NCI-H748 treated with DMSO at 0.1 percent for 48 hours (cell line): ENCODE measurements around the gene DPM3.
"Not testable (repeated sequence)": the region's sequence is repeated elsewhere in the genome, so short reads cannot be mapped to it uniquely, and the experiment has no call there.

Experiments used
- DNase-seq: peaks from one replicate; lab custom pipeline; 2025; lab: John Stamatoyannopoulos, UW

The DPM3 gene

DNA sequence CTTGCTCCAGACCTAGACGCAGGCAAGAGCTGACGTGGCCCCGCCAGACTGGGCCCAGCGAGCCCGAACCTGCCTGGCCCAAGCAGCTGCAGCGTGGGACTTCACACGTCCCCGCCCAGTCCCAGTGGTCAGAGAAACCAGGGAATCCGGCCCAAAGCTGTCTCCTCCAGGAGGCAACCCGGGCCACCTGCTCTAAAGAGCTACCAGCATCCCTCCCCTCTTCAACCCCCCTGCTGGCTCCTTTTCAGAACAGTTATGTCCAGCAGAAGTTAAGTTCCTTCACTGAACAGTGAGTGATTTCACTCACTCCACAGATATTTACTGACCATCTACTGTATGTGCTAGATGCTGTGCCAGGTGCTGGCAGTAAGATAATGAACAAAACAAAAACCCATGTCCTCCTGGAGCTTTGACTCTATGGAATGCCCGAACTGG is 14.8 kb downstream of the DPM3 start:
- DNase-seq = no peak

DNA sequence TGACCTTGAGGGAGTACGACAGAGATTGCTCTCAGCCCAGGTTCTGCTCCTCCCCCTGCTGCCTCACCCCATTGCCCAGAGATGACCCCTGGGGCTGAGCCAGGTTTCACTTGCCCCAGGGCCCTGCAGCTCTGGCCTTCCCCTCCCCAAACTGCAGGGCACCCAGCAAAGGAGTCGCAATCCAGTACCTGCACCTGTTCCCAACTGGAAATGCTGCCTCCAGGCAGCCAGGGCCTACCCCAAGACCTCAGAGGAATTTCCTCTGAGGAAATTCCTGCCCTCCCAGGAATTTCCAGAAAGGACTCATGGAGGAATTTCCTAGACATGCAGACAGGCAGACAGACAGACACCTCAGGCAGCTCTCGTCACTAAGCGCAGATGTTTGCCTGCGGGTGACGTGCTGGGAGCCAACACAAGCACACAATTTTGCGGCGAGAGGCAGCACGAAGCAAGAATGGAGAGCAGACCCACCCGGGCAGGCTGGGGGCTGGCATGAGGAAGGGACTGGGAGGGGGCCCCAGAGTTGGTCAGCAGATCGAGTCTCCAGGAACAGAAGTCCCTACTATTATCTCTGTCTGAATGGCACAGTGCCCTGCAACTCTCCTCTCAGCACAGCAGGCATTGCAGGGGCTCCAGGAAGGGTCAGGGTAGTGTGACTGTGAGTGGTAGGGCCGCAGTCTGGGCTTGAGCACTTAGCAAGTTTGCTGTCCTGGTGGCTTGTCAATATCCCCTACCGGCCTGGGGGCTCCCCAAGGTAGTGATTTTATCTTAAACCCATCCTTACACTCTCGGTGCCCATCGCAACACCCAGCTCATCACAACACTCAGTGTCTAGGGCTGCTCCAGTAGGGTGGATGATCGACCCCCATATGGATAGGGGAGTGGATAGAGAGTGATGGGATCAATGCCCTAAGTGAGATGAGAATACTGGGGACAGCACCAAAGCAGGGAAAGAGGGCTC is 15.5 kb downstream of the DPM3 start:
- DNase-seq = no peak

DNA sequence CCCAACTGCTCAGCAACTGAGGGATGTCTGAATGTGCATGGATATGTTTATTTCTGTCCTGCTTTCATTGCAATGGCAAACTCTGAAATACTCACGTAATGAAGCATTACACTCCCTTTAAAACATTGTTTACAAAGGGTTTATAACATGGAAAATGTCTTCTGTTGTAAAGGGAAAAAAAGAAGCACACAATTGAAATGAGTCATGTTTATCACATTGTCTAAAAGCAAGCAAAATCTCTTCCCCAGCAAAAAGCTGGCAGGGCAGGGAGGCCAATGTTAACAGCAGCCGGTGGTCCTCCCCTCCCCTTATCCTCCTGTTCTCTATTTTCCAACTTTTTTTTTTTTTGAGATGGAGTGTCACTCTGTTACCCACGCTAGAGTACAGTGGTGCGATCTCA is 16.5 kb downstream of the DPM3 start:
- no peak for DNase-seq

DNA sequence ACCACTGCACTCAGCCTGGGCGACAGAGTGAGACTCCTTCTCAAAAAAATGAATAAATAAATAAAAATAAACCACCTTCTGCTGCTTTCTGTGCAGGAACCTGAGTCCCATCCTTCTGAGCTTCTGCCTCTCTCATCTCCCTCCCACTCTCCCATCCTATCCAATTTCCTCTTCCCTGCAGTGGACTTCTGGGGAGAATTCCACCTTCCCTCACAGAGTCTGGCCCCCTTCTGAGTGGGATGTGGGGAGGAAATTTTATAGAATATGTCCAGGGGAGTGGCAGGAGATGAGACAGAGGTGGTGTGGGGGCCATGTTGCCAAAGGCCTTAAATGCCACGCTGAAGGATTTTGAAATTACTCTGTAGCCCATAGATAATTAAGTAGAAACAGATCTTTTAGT is 18.0 kb downstream of the DPM3 start:
- DNase-seq = no peak

DNA sequence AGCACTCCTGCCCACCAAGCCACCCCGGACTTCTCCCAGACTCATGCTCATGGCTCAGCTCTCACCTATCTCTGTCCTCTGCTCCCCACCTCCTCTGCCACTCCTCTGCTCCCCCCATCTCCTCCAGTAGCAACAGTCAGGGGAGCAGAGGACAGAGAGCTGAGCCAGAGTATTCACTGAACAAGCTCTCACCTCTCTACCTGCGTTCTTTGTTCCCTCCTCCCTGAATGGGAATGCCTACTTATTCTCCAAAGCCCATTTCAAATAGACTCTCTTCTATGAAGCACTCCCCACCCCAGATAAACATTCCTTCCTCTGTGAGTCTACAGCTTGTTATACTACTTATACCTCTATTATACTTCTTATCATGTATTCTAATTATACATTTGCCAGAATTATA is 19.1 kb downstream of the DPM3 start:
- DNase-seq = no peak

DNA sequence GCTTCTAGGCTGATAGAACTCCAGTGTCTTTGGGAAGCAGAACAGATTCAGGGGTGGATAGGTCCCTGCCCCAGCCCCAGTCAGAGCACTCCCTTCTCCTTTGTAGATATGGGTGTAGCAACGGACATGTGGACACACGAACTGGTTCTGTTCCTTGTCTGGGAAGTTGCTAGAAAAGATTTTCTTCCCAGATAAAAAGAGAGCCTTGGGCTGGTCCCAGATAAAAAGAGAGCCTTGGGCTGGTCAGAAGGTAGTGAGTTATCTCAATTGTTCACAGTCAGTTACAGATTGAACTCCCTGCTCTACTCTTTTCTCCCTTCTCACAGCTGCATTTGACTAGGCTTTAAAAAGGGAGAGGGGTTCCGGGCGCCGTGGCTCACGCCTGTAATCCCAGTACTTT is 20.1 kb downstream of the DPM3 start:
- DNase-seq = no peak

DNA sequence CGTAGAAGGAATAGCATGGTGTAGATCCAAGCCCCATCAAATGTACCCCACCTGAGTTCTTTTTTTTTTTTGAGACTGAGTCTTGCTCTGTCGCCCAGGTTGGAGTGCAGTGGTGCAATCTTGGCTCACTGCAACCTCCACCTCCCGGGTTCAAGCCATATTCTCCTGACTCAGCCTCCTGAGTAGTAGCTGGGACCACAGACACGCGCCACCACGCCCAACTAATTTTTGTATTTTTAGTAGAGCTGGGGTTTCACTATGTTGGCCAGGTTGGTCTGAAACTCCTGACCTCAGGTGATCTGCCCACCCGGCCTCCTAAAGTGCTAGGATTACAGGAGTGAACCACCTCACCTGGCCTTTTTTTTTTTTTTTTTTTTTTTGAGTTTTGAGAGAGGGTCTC is 22.2 kb downstream of the DPM3 start:
- DNase-seq = not testable (repeated sequence)

DNA sequence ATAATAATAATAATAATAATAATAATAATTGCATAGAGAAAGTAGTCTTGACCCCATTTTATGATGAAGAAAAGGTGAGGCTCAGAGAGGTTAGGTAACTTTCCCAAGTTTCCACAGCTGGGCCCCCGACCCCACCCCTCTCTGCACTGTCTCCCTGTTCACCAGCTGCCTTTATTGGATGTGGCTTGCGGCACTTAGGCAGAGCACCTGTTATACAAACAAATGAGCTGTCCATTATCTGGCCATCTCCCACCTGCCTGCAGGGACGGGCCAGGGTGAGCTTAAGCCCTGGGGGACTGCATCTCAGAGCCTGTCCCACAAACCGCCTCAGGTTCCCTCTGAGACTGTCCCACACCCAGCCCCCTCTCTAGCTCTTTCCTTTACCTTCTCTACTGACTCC is 22.7 kb downstream of the DPM3 start:
- no peak for DNase-seq

DNA sequence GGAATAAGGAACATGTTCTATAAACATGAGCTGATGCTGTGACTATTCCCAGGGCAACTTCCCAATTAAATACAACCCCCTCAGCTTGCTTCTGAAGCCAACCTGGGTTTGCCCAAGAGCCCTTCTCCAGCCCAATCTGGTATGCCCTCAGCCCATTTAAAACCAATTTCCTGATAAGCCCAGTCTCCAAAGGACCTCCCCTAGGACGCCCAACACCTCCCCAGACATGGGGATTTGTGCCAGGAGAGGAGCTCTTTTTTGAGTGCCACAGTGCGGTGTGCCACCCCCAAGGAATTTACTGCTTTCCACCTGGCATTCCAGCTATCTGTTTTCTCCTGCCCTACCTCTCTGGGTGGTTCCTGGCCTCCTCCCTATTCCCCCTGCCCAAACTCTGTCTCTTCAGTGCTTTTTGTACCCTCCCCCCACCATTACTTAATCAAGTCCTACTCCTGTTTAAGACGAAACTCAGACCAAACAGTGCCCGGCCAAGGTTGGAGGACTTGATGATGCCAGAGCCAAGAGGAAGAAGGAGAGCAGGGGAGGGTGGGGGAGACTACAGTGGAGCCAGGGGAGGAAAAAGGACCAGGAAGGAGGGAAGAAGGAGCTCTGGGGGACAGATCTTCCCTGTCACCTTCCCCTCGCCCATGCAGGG is 24.1 kb downstream of the DPM3 start:
- DNase-seq = no peak

DNA sequence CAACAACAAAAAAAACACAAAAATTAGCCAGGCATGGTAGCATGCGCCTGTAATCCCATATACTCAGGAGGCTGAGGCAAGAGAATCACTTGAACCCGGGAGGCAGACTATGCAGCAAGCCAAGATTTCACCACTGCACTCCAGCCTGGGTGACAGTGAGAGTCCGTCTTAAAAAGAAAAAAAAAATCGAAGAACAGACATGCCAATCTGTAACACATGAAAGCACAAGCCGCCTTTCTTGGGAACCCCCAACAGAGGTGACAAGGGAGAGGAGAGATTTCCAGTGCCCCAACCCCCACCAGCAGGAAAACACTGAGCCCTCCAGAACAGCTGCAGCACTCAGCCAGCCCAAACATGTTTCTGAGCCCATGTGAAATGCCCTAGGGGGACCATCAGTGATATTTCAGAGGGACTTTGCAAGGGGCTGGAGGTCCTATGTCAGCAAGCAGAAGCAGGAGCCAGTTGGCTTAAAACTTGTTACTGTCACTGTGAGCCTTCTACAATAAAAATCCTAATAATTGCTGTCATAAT is 26.8 kb downstream of the DPM3 start:
- no peak for DNase-seq

DNA sequence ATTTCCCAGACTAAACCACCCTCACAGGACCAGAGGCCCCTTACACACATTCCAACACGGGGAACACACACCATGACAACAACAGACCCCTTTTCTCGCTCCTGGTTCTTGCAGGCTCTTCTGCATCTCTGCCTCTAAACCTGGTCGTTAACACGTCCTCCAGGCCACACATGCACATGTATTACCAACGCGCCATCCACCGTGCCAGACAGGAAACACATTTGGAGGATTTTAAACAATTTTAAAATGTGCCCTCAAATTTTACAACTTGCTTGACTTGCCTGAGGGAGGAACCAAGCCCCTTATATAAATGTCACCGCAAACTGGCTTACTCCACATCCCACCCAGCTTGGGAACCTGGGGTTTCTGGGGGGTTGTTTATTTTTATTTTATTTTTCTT is 29.5 kb downstream of the DPM3 start:
- no peak for DNase-seq

DNA sequence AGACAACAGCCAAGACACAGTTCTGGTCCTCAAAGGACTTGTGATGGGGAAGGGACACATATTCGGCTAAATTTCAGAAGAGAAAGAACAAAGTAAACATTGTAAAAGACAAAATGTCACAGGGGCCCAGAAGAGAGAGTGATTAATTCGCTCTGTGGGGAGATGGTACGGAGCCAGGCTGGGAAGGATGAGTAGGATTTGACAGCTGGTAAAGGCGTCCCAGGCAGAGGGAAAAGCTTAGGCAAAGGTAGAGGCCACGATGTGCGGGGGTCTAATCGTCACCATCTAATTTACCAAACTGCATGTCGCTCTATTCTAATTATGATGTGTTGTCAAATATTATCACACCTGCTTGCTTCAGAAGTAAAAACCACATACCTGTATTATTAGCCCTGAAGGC is 29.9 kb downstream of the DPM3 start:
- DNase-seq = no peak

DNA sequence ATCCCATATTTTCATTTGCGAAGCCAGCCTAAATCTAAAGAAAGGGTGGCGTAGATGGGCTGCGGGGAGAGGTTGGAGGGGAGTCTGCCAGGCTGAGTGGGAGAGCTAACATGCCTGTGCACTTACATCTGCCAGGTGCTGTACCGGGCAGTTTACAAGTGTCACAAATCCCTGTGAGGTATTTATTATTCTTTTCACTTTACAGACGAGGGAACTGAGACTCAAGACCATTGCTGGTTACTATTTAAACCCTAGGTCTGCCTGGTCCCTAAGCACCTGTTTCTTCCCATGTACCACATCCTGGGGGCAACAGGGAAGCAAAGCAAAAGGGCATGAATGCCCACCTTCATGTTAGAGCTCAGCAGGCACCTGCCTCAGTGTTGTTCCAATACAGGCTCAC is 32.0 kb downstream of the DPM3 start:
- DNase-seq = no peak

DNA sequence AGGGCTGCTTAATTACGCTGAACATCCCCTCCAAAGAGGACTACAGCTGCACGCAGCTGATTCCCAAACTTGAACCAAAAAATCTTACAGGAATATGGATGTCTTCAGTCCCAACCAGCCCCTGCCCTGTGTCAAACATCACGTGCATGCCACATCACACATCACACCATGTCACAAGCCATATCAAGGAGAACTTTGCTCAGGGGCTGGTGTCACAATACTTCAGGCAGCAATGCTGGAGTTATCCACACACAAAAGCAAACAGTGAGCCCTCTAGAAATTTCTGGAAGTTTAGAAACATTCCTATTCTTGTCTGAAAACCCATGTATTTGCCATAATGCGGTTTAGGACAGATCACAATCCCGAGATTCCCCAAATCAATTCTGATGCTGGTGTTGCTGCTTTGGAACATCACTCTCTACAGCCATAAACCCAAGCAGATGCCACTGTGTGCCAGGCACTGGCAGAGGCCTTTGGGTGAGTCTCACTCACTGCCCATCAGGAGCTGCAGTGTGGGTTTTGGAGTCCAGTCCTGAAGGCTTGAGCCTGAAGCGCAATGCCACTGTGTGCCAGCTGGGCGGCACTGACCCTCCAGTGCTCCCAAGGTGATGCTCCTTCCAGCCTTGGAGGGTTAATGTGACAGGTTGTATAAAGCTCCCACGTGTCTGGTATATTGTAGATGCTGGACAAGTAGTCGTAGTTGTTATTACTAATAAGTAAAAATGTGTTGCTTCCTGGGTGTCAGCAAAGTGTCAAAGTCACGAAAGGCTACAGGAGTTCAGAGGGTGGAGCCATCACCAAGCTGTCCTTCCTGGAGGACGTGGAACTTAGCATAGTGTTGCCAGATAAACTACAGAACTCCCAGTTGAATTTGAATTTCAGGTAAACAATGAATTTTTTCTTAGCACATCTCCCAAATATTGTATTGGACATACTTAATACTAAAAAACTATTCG is 32.7 kb downstream of the DPM3 start:
- DNase-seq = no peak

DNA sequence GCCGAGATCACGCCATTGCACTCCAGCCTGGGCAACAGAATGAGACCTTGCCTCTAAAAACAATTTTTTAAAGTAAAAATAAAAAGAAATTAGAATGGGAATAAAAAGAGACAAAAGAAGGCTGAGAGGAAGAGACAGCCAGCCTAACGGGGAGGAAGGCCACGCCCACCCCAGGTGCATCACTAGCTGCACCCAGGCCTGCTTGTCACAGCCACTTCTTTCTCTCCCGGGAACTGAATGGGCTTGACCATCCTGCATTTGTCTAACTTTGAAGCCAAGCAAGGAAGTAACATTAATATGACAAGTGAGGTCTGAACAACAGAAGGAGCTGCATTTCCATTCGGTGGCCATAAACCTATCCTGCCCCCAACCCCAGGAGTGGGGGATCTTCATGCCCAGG is 33.5 kb downstream of the DPM3 start:
- DNase-seq = no peak

DNA sequence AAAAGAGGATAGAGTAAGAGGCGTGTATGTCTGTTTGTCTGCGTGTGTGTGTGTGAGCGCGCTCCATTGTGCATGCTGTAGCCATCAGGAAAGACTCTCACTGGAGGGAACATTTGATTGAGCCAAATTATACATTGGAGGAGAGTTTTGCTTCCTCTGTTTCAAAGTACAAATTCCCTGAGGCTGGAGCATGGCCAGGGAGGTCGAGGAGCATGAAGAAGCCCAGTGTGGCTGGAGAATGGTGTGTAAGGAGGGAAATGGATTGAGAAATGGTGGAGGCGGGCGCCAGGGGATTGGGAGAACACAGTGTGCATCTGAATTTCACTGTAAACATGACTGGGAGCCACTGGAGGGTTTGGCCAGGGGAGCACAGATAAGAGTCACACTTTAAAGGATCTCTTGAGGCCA is 34.7 kb downstream of the DPM3 start:
- no peak for DNase-seq

DNA sequence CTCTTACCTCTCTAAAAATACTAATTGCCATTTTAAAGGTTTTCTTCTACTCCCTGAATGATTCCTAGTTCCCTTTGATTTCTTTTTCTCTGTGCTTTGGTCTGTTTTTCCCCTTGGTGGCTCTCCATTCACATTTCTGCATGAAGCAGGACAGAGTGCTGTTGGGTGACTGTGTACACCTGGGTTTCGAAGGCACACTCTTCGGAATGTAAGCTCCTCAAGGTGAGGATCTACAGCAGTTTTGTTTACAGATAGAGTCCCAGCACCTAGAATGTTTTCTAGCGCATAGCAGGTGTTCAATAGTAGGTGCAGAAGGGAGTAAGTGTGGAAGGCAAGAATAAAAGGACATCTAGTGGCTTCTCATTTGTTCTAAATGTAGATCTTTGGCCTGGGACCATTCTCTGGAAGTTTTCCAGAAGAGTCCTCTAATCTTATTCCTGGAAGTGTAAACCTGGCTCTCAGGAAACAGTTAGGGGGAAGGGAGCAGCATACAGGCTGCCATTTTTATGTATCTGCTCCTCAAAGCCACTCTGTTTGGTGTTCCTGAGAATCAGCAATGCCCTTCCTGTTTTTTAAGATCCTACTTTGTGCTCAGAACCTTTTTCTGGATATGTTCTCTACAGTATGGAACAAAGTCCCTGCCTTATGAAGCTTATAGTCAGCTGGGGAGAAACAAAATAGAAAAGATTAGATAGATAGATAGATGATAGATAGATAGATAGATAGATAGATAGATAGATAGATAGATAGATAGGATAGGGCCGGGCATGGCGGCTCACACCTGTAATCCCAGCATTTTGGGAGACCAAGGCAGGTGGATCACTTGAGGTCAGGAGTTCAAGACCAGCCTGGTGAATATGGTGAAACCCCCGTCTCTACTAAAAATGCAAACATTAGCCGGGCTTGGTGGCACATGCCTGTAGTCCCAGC is 35.5 kb downstream of the DPM3 start:
- no peak for DNase-seq

DNA sequence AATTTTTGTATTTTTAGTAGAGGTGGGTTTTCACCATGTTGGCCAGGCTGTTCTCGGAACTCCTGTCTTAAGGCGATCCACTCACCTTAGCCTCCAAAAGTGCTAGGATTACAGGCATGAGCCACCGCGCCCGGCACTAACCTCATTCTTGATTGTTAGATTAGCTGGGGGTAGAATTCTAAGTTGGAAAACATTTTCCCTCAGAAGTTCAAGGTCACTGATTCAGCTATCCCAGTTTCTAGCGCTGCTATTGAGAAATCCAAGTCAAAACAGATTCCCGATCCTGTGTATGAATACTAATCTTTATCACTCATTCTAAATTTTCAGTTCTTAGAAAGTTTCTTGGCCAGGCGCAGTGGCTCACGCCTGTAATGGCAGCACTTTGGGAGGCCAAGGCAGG is 37.0 kb downstream of the DPM3 start:
- no peak for DNase-seq

DNA sequence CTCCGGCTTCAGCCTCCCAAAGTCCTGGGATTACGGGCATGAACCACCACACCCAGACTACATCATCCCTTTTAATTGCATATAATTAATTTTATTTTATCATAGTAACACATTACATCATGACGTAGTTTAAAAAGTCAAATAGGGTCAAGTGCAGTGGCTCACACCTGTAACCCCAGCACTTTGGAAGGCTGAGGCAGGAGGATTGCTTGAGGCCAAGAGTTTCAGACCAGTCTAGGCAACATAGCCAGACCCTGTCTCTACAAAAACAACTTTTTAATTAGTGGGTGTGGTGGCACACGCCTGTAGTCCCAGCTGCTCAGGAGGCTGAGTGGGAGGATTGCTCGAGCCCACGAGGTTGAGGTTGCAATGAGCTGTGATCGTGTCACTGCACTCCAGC is 41.0 kb downstream of the DPM3 start:
- no peak for DNase-seq

DNA sequence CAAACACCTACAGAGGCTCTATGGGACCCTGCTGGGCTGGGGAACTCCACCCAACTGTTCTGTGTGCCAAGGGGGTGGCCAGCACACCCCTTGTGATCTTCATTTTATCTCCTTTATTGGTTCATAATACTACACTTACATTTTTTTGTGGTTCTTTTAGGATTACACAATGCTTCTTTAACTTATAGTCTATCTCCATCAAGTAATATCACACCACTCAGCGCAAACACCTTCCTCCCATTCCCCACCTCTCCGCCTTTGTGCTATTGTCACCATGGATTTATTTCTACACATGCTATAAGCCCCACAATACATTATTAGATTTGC is 45.7 kb downstream of the DPM3 start:
- no peak for DNase-seq
